Fibroblast of the aortic adventitia (primary cell): Measurements from ENCODE around the gene SRP14. TPM values are rescaled to one million over a fixed set of nuclear protein-coding genes. Genes with fewer than 3 reads are reported as not detected.
A peak's percentile ranks its signal among the peaks of the same experiment; 100 is the strongest.

Experiments
- DNase-seq: peaks from one replicate; pipeline ENCODE4 v3.0.0-alpha.2; 2010; ENCODE audit warnings: low read depth
- H3K4me3 ChIP-seq: 2 replicates; pipeline ENCODE4 v1.5.1; 2011; ENCODE audit warnings: low read depth, mild to moderate bottlenecking, control low read depth, low read length, moderate library complexity
- total RNA-seq: library from RNA; depleted of rRNA; stranded (reverse); fragments of >200 nt; gene quantifications from 2 replicates; pipeline ENCODE4 v1.2.3, GENCODE V29; 2012; ENCODE audit warnings: low replicate concordance
- TF ChIP-seq, protein P1 (sequence below): IDR thresholded peaks from 2 replicates; pipeline ENCODE4 v1.5.1; 2011; ENCODE audit warnings: mild to moderate bottlenecking, low read length, control low read depth, inconsistent platforms; ENCODE audit not compliant: insufficient read depth

The SRP14 gene
- total RNA-seq, 1 donor, result 204 TPM

DNA sequence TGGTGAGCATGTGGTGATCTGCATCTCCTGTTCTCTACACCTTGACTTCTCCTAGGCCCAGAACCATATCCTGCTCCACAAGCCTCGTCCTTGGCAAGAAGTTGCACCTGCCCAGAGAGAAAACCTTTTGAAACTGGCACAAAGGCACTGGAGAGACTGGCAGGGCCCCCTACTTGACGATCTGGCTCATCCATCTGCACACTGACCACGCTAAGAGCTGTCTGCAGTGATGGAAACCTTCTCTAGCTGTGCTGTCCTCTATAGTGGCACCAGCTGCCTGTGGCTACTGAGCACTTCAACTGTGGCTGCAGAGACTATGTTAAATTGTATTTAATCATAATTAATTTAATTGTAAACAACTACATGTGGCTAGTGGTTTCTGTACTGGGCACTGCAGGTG lies 26.2 kb upstream of the SRP14 start:
- no peak overlapping the region for H3K4me3 ChIP-seq
- no peak for DNase-seq
- TF ChIP-seq, protein P1, sequence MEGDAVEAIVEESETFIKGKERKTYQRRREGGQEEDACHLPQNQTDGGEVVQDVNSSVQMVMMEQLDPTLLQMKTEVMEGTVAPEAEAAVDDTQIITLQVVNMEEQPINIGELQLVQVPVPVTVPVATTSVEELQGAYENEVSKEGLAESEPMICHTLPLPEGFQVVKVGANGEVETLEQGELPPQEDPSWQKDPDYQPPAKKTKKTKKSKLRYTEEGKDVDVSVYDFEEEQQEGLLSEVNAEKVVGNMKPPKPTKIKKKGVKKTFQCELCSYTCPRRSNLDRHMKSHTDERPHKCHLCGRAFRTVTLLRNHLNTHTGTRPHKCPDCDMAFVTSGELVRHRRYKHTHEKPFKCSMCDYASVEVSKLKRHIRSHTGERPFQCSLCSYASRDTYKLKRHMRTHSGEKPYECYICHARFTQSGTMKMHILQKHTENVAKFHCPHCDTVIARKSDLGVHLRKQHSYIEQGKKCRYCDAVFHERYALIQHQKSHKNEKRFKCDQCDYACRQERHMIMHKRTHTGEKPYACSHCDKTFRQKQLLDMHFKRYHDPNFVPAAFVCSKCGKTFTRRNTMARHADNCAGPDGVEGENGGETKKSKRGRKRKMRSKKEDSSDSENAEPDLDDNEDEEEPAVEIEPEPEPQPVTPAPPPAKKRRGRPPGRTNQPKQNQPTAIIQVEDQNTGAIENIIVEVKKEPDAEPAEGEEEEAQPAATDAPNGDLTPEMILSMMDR, result no peak

DNA sequence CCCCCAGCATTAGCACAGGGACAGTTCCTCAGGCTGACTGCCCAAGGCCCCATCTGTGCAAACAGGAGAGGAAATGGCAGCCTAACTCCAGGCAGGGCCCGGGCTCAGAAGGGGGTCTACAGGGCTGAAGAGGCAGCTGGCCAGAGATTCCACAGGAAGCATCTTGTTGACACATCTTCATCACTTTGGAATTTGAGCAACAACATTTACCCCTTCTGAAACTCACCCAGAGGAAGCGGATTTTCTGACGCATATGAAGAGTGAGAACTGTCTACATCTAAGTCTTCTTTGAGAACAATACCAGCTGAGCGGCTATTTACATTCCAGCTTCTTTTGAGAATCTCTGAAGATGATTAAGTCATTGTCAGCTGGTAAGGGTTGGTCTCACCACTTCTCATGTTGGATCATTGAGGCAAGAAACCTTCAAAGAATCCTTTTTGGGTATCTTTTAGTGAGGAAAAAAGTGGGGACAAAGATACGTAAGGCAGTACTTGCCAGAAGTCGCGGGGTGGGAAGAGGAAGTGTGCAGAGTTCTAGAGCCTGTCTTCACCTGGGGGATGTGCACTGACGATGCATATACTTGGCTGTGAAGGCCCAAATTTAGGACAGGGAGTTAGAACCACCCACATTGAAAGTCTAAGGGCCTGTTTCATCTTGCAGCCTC lies 25.4 kb upstream of the SRP14 start:
- no peak for DNase-seq
- H3K4me3 ChIP-seq, result no peak overlapping the region
- TF ChIP-seq, protein P1, result no peak

DNA sequence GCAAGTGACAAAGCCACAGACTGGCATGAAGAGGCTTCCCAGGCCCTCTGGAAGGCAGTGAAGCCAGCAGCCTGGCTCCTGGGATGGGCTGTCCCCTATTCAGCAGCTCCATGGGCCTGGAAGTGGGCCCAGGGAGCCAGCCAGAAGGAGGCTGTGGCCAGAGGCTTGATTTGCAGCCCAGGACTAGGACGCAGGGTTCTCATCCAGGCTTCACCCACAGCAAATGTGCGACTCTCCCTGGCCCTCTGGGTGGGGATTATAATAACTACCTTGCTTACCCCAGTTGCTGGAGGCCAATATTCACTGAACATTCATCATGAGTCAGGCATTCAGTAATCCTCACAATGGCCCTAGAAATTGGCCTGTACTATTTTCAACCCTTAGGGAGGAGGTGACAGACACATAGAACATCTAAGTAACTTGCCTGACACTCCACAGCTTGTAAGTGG lies 24.6 kb upstream of the SRP14 start:
- peak; percentile 89 for DNase-seq
- H3K4me3 ChIP-seq, result no peak overlapping the region
- TF ChIP-seq, protein P1, result no peak

DNA sequence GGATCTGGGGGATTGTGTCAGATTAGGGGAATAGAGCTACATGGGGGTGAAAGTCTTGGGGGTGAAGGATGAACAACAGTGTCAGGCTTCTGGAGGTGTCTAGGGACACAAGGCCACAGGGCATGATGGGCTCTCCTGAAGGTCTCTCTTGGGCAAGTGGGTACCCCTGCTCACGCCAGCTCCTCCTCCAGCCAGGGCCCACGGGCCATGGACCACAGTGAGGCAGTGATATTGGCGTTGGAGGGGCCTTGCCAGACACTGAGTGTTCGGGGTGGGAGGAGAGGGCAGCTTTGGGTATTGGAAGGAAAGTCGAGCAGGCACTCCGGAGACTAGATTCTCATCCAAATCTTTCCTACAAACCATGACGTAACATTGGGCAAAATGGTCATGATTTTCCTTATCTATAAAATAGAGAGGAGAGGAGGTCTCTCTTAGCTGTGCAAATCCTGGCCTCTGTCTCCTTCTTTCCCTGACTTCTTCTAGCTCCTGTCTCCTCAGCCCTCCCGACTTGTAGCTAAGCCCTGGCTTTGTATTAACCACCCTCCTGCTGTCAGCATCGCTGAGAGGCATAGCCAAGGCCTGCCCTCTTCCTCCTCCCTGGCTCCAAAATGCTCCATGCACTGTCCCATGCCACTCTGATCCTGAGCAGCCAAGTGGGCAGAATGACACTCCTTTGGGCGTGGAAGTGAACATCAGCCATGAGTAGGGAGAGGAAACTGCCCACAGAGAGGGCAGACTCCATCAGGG lies 24.0 kb upstream of the SRP14 start:
- peak; percentile 20 for DNase-seq
- TF ChIP-seq, protein P1, result no peak
- H3K4me3 ChIP-seq, result no peak overlapping the region

DNA sequence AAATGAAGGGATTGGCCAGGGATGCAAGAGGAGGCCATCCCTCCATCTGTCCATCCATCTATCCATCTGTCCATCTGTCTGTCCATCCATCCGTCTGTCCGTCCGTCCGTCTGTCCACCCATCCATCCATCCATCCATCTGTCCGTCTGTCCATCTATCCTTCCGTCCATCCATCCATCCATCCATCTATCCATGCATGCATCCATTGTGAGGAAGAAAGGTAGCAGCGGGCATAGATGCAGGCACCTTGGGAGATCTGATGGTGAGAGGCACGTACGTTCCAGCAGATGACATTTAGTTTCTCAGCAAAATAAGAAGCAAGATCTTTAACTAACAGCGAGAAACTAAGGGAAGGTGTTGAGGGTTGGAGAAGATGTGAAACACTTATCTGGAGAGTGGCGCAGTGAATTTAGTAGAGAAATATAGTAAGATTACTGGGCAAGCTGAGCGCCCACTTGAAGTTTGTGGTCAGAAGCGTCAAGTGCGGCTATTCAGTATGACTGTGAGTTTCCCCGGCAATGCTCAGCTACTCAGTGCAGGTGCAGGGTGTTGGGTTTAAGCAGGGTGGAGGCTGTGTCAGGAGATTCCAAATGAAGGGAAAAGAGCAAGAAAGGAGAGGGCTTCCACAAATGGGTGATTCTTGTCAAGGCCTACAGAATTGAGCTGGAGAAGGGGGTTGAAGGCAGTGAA lies 22.4 kb upstream of the SRP14 start:
- TF ChIP-seq, protein P1, result no peak
- no peak overlapping the region for H3K4me3 ChIP-seq
- no peak for DNase-seq

DNA sequence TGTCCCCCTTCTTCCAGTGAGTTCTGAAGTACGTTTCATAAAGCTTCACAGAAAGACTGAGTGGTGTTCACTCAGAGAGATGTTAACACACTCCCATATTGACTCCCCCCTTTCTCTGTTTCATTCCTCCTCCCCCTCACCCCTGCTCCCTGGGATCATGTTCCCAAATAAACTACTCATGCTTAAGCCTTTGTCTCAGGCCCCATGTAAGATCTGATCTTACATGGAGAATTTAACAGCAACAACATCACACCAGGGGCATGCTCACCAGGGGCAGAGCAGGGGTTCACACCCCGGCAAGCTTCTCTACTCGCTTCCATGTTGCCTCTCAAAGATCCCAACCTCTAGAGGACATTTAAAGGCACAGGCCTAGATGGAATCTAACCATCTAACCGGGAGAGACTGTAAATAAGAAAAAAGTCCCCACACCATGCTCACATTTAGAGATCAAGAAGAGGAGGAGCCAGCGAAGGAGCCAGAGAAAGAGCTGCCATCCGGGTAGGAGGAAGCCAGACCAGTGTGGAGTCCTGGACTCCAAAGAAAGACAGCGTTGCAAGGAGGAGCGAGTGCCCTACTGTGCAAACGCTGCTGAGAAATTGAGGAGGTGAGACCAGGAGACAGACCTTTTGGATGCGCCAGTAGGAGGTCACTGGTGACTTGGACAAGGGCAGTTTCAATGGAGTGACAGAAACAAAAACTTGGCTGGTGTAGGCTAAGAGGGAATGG lies 21.4 kb upstream of the SRP14 start:
- H3K4me3 ChIP-seq, result no peak overlapping the region
- TF ChIP-seq, protein P1, result no peak
- DNase-seq, result no peak
